ENCODE results near the gene CCDC197.

The CCDC197 gene

GRCh38 chr14:94041551-94042346 is 44.6 kb downstream of the CCDC197 start:
- DNase-seq: peak in 1 of 51 donors; percentile 25

DNA sequence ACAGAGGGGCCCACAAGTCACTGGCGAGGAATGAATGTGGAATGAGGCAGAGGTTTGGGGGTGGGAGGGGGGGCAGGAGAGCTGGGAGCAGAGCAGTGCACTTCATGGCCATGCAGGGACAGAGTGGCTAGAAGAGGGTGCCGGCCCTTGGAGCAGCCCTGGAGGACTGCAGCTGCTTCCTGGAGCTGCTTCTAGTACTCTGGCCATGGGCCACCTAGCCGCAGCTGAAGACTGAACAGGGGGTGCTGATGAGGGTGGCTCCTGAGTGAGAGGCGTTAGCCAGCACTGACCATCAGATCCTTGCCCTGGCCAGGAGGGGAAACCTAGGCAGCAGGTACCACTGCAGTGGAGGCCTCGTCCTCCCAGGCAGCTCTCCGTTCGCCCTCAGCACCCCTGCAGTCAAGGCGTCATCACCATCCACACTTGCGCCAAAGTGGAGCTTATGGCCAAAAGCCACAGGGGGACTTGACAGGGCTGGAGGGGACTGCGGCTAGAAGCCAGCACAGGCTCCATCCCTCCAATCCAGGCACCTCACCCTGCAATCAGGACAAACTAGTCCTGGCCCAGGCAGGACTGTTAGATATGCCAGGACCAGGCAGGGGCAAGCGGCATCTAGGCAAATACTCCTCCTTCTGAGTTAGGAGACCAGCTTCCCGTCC is 45.5 kb downstream of the CCDC197 start:
- peak in 1 of 51 donors; percentile 8 for DNase-seq

GRCh38 chr14:94043111-94043755 is 46.1 kb downstream of the CCDC197 start:
- peak in 1 of 51 donors; percentile 48 for DNase-seq

GRCh38 chr14:94043756-94044475 is 46.8 kb downstream of the CCDC197 start:
- DNase-seq: no peak

GRCh38 chr14:94044476-94045091 is 47.5 kb downstream of the CCDC197 start:
- DNase-seq: no peak

GRCh38 chr14:94045101-94045500 is 48.0 kb downstream of the CCDC197 start:
- DNase-seq: no peak

DNA sequence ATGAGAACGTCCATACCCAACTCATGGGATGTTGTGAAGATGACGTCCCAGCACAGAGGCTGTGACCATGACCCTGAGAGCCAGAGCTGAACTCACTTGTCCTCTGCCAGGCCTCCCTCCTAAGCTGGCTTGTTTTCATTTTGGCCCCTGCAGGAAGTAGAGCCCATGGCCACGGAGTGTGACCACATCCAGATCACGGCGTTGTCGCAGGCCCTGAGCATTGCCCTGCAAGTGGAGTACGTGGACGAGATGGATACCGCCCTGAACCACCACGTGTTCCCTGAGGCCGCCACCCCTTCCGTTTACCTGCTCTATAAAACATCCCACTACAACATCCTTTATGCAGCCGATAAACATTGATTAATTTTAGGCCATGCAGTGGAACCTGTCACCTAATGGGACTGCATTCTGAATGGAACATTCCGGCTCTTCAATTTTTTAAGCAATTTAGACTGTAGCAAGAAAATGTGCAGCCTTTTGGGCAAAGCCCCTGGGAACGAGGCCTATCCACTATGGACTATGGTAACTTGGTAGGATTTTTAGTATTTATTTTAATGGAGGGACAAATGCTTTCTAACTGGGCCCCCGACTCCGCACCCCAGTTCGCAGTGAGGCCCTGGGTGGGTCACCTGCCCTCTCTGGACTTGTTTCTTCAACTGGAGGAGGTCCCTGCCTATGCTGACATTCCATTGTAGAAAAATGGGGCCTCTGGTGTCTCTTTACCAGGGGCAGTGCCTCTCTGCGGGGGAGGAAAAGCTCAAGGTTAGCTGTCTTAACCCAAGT is 48.7 kb downstream of the CCDC197 start:
- no peak for DNase-seq

DNA sequence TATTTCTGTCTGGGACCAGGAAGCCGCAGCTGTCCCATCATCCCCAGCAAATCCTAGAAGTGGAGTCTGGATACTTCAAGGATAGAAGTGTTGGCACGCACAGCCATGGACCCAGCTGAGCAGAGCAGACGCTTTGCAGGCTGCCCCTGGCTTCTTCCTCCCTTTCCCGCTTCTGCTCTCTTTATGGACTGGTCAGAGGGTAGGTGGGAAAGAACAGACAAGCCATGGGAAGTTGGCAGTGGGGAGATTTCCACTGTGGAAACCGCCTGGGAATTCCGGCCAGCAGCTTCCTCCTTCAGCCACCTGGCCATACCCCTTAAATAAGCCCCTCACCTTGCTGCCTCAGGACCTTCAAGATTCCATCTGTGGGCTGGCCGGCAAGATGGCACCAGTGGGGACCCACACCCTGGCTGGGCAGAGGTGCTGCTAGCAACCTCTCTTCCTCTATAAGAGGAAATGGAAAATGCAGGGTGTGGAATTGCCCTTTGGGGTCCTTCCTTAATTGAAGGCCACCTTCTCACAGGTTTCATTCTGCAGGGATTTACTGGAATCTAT is 49.7 kb downstream of the CCDC197 start:
- no peak for DNase-seq

DNA sequence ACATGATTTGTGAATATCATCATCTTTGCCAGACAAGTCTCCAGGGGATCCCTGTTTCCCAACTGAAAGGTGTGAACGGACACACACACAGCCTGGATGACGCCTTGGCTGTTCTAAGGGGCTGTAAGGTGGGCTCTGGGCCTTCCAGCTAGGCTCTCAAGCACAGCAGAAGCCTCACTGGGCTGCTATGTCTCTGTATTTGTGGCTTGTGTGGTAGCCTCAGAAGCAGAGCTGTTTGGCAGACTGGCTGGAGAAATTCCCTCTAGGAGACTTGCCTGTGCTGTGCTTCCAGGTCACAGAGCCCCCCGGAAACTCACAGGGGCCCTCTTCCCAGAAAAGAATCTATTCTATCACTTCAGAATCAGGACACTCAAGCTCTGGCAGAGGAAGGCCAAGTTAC is 50.5 kb downstream of the CCDC197 start:
- no peak for DNase-seq

GRCh38 chr14:94048691-94049624 is 51.9 kb downstream of the CCDC197 start:
- peak in 12 of 51 donors; percentile 22 to 59 (median 37) for DNase-seq

- no peak for DNase-seq
Observed at GRCh38 chr14:94049625-94050023, 52.5 kb downstream of the CCDC197 start.

- no peak for DNase-seq
Observed at GRCh38 chr14:94050231-94050880, 53.3 kb downstream of the CCDC197 start.

DNA sequence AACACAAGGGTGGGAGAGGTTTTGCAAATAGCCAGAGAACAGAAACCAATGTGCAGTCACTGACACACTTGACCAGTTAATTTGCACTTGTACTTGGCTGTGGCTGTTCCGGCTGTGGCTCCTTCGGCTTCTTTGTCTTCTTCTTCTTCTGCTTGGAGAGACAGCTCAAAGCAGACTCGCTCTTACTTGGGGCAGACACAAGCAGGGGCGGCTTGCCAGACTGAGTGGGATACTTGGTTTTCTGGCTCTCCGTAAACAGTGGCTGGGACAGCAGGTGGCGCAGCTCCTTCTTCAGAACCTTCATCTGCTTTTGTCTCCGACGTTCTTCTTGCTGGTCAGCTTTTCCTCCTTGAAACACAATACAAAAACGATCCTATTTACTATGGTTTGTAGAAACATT is 54.0 kb downstream of the CCDC197 start:
- peak in 38 of 51 donors; percentile 18 to 83 (median 61) for DNase-seq

GRCh38 chr14:94051779-94052178 is 54.7 kb downstream of the CCDC197 start:
- DNase-seq: no peak

- no peak for DNase-seq
Observed at GRCh38 chr14:94052199-94052598, 55.1 kb downstream of the CCDC197 start.

DNA sequence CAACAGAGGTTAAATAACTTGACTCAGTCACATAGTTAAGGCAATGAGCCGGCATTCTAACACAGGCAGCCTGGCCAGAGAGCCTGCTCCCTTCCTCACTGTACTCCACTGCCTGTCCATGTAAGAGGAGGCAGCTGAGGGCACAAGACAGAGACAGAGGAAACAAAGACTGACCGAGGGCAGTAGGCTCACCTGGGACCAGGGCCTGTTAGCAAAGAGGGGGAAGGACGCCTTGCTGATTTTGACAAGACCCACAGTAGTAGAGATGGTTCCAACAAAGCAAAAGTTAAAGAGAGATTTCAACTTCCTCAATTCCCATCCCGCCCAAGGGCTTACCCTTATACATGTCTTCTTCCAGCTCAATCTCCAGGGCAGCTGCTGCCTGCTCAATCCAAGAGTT is 55.6 kb downstream of the CCDC197 start:
- DNase-seq: no peak

DNA sequence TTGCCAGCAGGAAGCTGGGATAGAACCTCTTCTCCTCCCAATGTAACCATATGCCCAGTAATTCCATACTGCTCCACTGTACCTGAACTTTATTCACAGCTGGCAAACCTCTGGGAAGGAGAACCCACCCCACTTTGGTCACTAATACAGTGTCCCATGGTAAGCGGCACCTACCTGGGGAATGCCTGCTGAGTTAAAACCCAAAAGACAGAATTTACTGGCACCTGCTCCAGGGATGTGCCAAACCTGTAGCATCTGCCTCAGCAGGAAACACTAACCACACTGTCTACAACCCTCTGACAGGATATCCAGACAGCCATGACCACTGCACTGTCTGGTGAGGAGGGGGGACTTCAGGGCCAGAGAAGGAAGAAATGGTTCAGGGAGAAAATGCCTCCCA is 57.3 kb downstream of the CCDC197 start:
- no peak for DNase-seq

DNA sequence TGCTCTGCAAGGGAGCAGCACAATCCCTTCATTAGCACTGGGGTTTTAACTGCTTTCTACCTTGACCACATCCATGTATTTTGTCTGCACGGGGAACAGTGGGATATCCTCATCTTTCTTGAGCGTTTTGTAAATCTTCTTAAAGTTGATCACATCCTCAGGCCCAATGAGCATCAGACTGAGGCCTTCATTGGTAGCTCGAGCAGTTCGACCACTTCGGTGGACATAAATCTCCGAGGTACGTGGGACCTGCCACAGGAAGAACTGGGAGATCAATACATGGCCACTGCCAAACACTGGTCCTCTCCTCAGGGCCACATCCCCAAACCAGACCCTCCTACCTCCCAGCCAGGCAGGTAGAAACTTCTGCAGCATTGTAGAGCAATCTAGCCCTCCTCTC is 57.8 kb downstream of the CCDC197 start:
- no peak for DNase-seq

Data from hypothalamus (tissue), 51 donors.